ENCODE results near the gene REXO1. TPM values are rescaled to one million over a fixed set of nuclear protein-coding genes. Genes with fewer than 3 reads are reported as not detected.

The REXO1 gene
- total and polyA plus RNA-seq, 2 donors from 2014 or later: 12.1 to 36.8 TPM

GRCh38 chr19:1871140-1871597 is 22.9 kb upstream of the REXO1 start:
- Histone ChIP-seq H3K9ac (ENCODE audit: low read length in 3 of 3) (no peak overlapping the region), H3K27me3 (ENCODE audit: control insufficient read depth, insufficient read depth, low read length) (no peaks in the 10 kb centered on the region), H3K36me3 (ENCODE audit: control insufficient read depth in 2 of 3, insufficient read depth in 3 of 3, low read length in 3 of 3) (no peaks in the 10 kb centered on the region), H3K27ac (ENCODE audit: low read depth in 2 of 2, low read length in 2 of 2) (no peak overlapping the region), H3K4me3 (ENCODE audit: low read length in 3 of 3) (no peak overlapping the region), H3K4me1 (ENCODE audit: control insufficient read depth in 2 of 3, insufficient read depth in 2 of 3, low read depth in 1 of 3, low read length in 3 of 3) (peaks cover 0 to 22% (median 13%) of the 10 kb centered on the region in 3 donors), H3K9me3 (ENCODE audit: control insufficient read depth in 2 of 3, insufficient read depth in 1 of 3, low read length in 3 of 3) (no peaks in the 10 kb centered on the region)
- intact Hi-C loops (cut with DNase I): no loop called here
- TF ChIP-seq CTCF (IDR thresholded peaks at IDR 0.05; ENCODE audit: borderline replicate concordance, extremely low read depth, insufficient read depth): no peak
- DNase-seq (peak in 1 of 5 donors; percentile 48), FAIRE-seq (no peak)

- Histone ChIP-seq H3K9ac (ENCODE audit: low read length in 3 of 3) (no peak overlapping the region), H3K4me3 (ENCODE audit: low read length in 3 of 3) (no peak overlapping the region), H3K4me1 (ENCODE audit: control insufficient read depth in 2 of 3, insufficient read depth in 2 of 3, low read depth in 1 of 3, low read length in 3 of 3) (peaks cover 0 to 15% (median 11%) of the 10 kb centered on the region in 3 donors), H3K27ac (ENCODE audit: low read depth in 2 of 2, low read length in 2 of 2) (no peak overlapping the region), H3K9me3 (ENCODE audit: control insufficient read depth in 2 of 3, insufficient read depth in 1 of 3, low read length in 3 of 3) (no peaks in the 10 kb centered on the region), H3K27me3 (ENCODE audit: control insufficient read depth, insufficient read depth, low read length) (no peaks in the 10 kb centered on the region), H3K36me3 (ENCODE audit: control insufficient read depth in 2 of 3, insufficient read depth in 3 of 3, low read length in 3 of 3) (no peaks in the 10 kb centered on the region)
- TF ChIP-seq CTCF (IDR thresholded peaks at IDR 0.05; ENCODE audit: borderline replicate concordance, extremely low read depth, insufficient read depth): no peak
- DNase-seq (no peak), FAIRE-seq (no peak)
- intact Hi-C loops (cut with DNase I): no loop called here
These were observed 20.7 kb upstream of the REXO1 start for GRCh38 chr19:1868971-1869370.

GRCh38 chr19:1867349-1867724 is 19.1 kb upstream of the REXO1 start:
- FAIRE-seq (no peak), DNase-seq (no peak)
- intact Hi-C loops (cut with DNase I): no loop called here
- TF ChIP-seq CTCF (IDR thresholded peaks at IDR 0.05; ENCODE audit: borderline replicate concordance, extremely low read depth, insufficient read depth): no peak
- Histone ChIP-seq H3K36me3 (ENCODE audit: control insufficient read depth in 2 of 3, insufficient read depth in 3 of 3, low read length in 3 of 3) (no peaks in the 10 kb centered on the region), H3K27me3 (ENCODE audit: control insufficient read depth, insufficient read depth, low read length) (no peaks in the 10 kb centered on the region), H3K27ac (ENCODE audit: low read depth in 2 of 2, low read length in 2 of 2) (no peak overlapping the region), H3K9me3 (ENCODE audit: control insufficient read depth in 2 of 3, insufficient read depth in 1 of 3, low read length in 3 of 3) (no peaks in the 10 kb centered on the region), H3K4me3 (ENCODE audit: low read length in 3 of 3) (no peak overlapping the region), H3K9ac (ENCODE audit: low read length in 3 of 3) (no peak overlapping the region), H3K4me1 (ENCODE audit: control insufficient read depth in 2 of 3, insufficient read depth in 2 of 3, low read depth in 1 of 3, low read length in 3 of 3) (peaks cover 0 to 5% (median 0%) of the 10 kb centered on the region in 3 donors)
